SU-DHL-6 (cell line): ENCODE results near the gene MRC1.

ENCODE experiments used
- H2AFZ ChIP-seq: fragments of 200-600 bp; sonication (generic); 2 replicates; pipeline ENCODE4 v1.6.1; 2014; ENCODE audit warnings: low read depth, mild to moderate bottlenecking, moderate library complexity, mixed read lengths, antibody characterized with exemption, low read length; ENCODE audit not compliant: severe bottlenecking
- H3F3A ChIP-seq: fragments of 200-600 bp; shearing (Covaris generic); 2 replicates; pipeline ENCODE4 v1.6.0; 2016; ENCODE audit warnings: antibody characterized with exemption, mild to moderate bottlenecking; ENCODE audit not compliant: insufficient read depth
- H3K27ac ChIP-seq: fragments of 200-600 bp; sonication (generic); 2 replicates; pipeline ENCODE4 v1.5.1; 2016; ENCODE audit warnings: low read depth, mild to moderate bottlenecking, low read length, moderate library complexity, mixed read lengths
- H3K27me3 ChIP-seq: fragments of 200-600 bp; sonication (generic), shearing (Covaris generic); 2 replicates; pipeline ENCODE4 v1.6.0; 2014; ENCODE audit warnings: mild to moderate bottlenecking, low read length
- H3K36me3 ChIP-seq: fragments of 200-600 bp; sonication (generic); 2 replicates; pipeline ENCODE4 v1.6.1; 2014; ENCODE audit warnings: mild to moderate bottlenecking, low read length, mixed read lengths
- H3K4me2 ChIP-seq: fragments of 300-600, 200-600 bp; shearing (Covaris generic), sonication (generic); 2 replicates; pipeline ENCODE4 v1.6.0; 2014; ENCODE audit warnings: low read length, low read depth, mild to moderate bottlenecking; ENCODE audit not compliant: poor library complexity, severe bottlenecking
- H3K4me3 ChIP-seq: fragments of 200-600 bp; sonication (generic); 2 replicates; pipeline ENCODE4 v1.5.1; 2014; ENCODE audit warnings: antibody characterized with exemption, low read length, mild to moderate bottlenecking, mixed read lengths; ENCODE audit not compliant: insufficient read depth, poor library complexity, severe bottlenecking
- H3K79me2 ChIP-seq: fragments of 200-600 bp; sonication (generic); 2 replicates; pipeline ENCODE4 v1.6.1; 2014; ENCODE audit warnings: mild to moderate bottlenecking, low read length, moderate library complexity; ENCODE audit not compliant: insufficient read depth
- H3K9ac ChIP-seq: fragments of 200-600 bp; sonication (generic); 2 replicates; pipeline ENCODE4 v1.7.0; 2014; ENCODE audit warnings: mild to moderate bottlenecking, low read length
- H3K9me2 ChIP-seq: fragments of 200-600 bp; sonication (generic); replicated peaks from 2 replicates; pipeline ENCODE4 v1.6.1; 2014; ENCODE audit warnings: low read length; ENCODE audit not compliant: insufficient read depth
- H3K9me3 ChIP-seq: fragments of 200-600 bp; sonication (generic); 2 replicates; pipeline ENCODE4 v1.6.1; 2014; ENCODE audit warnings: low read length, mixed read lengths; ENCODE audit not compliant: insufficient read depth
- H4K20me1 ChIP-seq: fragments of 200-600 bp; sonication (generic); 2 replicates; pipeline ENCODE4 v1.6.1; 2014; ENCODE audit warnings: low read depth, mild to moderate bottlenecking, antibody characterized with exemption, low read length, moderate library complexity, mixed read lengths
- EZH2phosphoT487 ChIP-seq: fragments of 200-600 bp; sonication (generic), shearing (Covaris generic); conservative IDR thresholded peaks from 2 replicates; pipeline ENCODE4 v1.6.1; 2018; ENCODE audit warnings: mild to moderate bottlenecking, antibody characterized with exemption, low read length, moderate library complexity, mixed read lengths
- TF ChIP-seq, protein P1 (sequence below): fragments of 200-600 bp; sonication (generic); IDR thresholded peaks from one replicate; pipeline ENCODE4 v1.5.1; 2017; ENCODE audit warnings: antibody characterized with exemption, mild to moderate bottlenecking, low read length, moderate library complexity; ENCODE audit not compliant: insufficient read depth, poor library complexity, severe bottlenecking

The MRC1 gene

GRCh38 chr10:17805921-17806577 lies 3.1 kb upstream of the MRC1 start:
- TF ChIP-seq EZH2phosphoT487, result no peak
- TF ChIP-seq, protein P1, sequence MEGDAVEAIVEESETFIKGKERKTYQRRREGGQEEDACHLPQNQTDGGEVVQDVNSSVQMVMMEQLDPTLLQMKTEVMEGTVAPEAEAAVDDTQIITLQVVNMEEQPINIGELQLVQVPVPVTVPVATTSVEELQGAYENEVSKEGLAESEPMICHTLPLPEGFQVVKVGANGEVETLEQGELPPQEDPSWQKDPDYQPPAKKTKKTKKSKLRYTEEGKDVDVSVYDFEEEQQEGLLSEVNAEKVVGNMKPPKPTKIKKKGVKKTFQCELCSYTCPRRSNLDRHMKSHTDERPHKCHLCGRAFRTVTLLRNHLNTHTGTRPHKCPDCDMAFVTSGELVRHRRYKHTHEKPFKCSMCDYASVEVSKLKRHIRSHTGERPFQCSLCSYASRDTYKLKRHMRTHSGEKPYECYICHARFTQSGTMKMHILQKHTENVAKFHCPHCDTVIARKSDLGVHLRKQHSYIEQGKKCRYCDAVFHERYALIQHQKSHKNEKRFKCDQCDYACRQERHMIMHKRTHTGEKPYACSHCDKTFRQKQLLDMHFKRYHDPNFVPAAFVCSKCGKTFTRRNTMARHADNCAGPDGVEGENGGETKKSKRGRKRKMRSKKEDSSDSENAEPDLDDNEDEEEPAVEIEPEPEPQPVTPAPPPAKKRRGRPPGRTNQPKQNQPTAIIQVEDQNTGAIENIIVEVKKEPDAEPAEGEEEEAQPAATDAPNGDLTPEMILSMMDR, result peak; percentile 24
- no peak overlapping the region for H2AFZ ChIP-seq
- H3K4me3 ChIP-seq, result no peak overlapping the region

GRCh38 chr10:17811146-17811865 lies 2.2 kb downstream of the MRC1 start:
- Histone ChIP-seq H3K27me3 (no peaks in the 10 kb centered on the region), H3K4me3 (no peak overlapping the region), H3K9me2 (no peaks in the 10 kb centered on the region), H3K9ac (no peak overlapping the region), H3K79me2 (no peaks in the 10 kb centered on the region), H2AFZ (no peak overlapping the region), H3K27ac (no peak overlapping the region), H3F3A (no peaks in the 10 kb centered on the region), H4K20me1 (no peaks in the 10 kb centered on the region), H3K36me3 (no peaks in the 10 kb centered on the region), H3K9me3 (no peaks in the 10 kb centered on the region), H3K4me2 (no peak overlapping the region)
- TF ChIP-seq, protein P1, result no peak
- TF ChIP-seq EZH2phosphoT487, result no peak

More at GRCh38 chr10:17805921-17806577, 3.1 kb upstream of the MRC1 start:
- Histone ChIP-seq H3K9ac (no peak overlapping the region), H3K9me3 (no peaks in the 10 kb centered on the region), H3K9me2 (no peaks in the 10 kb centered on the region), H3K27ac (no peak overlapping the region), H3K36me3 (no peaks in the 10 kb centered on the region), H3K79me2 (no peaks in the 10 kb centered on the region), H3F3A (no peaks in the 10 kb centered on the region), H3K27me3 (no peaks in the 10 kb centered on the region), H4K20me1 (no peaks in the 10 kb centered on the region), H3K4me2 (no peak overlapping the region)

DNA sequence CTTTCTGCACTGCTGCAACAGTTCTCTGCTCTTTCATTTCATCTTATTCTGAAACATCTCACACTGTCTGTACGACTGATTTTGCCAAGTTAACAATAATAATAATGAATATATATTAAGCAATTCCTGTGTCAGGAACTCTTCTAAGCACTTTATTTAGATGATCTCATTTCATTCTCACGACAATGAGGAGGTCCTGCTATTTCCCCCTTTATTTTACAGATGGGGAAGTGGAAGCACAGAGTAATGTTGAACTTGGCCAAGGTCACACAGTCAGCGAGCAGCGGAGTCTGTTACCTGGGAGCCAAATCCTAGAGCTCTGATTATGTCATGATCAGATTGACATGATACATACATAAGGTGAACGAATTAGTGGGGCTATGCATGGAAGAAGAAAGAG lies 5.8 kb downstream of the MRC1 start:
- Histone ChIP-seq H3K4me3 (no peak overlapping the region), H3F3A (no peaks in the 10 kb centered on the region), H3K36me3 (no peaks in the 10 kb centered on the region), H2AFZ (no peak overlapping the region), H3K9ac (no peak overlapping the region), H3K9me3 (no peaks in the 10 kb centered on the region), H3K27me3 (no peaks in the 10 kb centered on the region), H3K79me2 (no peaks in the 10 kb centered on the region), H3K9me2 (no peaks in the 10 kb centered on the region), H3K27ac (no peak overlapping the region), H3K4me2 (no peak overlapping the region), H4K20me1 (no peaks in the 10 kb centered on the region)
- TF ChIP-seq, protein P1, result no peak
- no peak for TF ChIP-seq EZH2phosphoT487
